GM19035 (cell line): ENCODE data around the gene MCOLN1.

ENCODE experiments used
- ATAC-seq: cut with Tn5 transposase; IDR thresholded peaks from one replicate; pipeline ENCODE4 v1.9.1; 2021; ENCODE audit not compliant: unreplicated experiment

MCOLN1 gene

GRCh38 chr19:7541828-7542443, 19.5 kb downstream of the MCOLN1 start:
- no peak for ATAC-seq

- ATAC-seq = no peak
Measured at GRCh38 chr19:7542556-7543348, 20.3 kb downstream of the MCOLN1 start.

- ATAC-seq = no peak
Measured at GRCh38 chr19:7544626-7545025, 22.2 kb downstream of the MCOLN1 start.

GRCh38 chr19:7545300-7545699, 22.9 kb downstream of the MCOLN1 start:
- no peak for ATAC-seq

- no peak for ATAC-seq
Measured at GRCh38 chr19:7545904-7546303, 23.5 kb downstream of the MCOLN1 start.

GRCh38 chr19:7547159-7547558, 24.7 kb downstream of the MCOLN1 start:
- no peak for ATAC-seq

GRCh38 chr19:7549429-7550148, 27.2 kb downstream of the MCOLN1 start:
- no peak for ATAC-seq

GRCh38 chr19:7550169-7550770, 27.8 kb downstream of the MCOLN1 start:
- ATAC-seq = no peak

- no peak for ATAC-seq
Measured at GRCh38 chr19:7550987-7551761, 28.8 kb downstream of the MCOLN1 start.

GRCh38 chr19:7552781-7553180, 30.4 kb downstream of the MCOLN1 start:
- ATAC-seq = no peak

GRCh38 chr19:7554565-7554964, 32.1 kb downstream of the MCOLN1 start:
- no peak for ATAC-seq

GRCh38 chr19:7554990-7555864, 32.8 kb downstream of the MCOLN1 start:
- ATAC-seq = no peak

- ATAC-seq = no peak
Measured at GRCh38 chr19:7556696-7557315, 34.4 kb downstream of the MCOLN1 start.

- no peak for ATAC-seq
Measured at GRCh38 chr19:7558667-7559066, 36.2 kb downstream of the MCOLN1 start.

GRCh38 chr19:7559102-7559501, 36.7 kb downstream of the MCOLN1 start:
- ATAC-seq = no peak

- ATAC-seq = no peak
Measured at GRCh38 chr19:7560255-7560654, 37.8 kb downstream of the MCOLN1 start.

- no peak for ATAC-seq
Measured at GRCh38 chr19:7561325-7561724, 38.9 kb downstream of the MCOLN1 start.

- ATAC-seq = no peak
Measured at GRCh38 chr19:7562646-7563393, 40.4 kb downstream of the MCOLN1 start.

- no peak for ATAC-seq
Measured at GRCh38 chr19:7564866-7565265, 42.4 kb downstream of the MCOLN1 start.
